GM12891 (cell line): ENCODE data around the gene TRPV4.

ENCODE experiments used
- POLR2A ChIP-seq: IDR thresholded peaks from 2 replicates; pipeline ENCODE4 v1.6.1; 2011; ENCODE audit warnings: low read depth, low read length, control low read depth
- SPI1 ChIP-seq: IDR thresholded peaks from 2 replicates; pipeline ENCODE4 v1.6.1; 2011; ENCODE audit warnings: low read depth, low read length, control low read depth

GRCh38 chr12:109842021-109842420 is 8.8 kb upstream of the TRPV4 start:
- no peak for TF ChIP-seq POLR2A
- TF ChIP-seq SPI1, result no peak
